H4 (cell line): ENCODE data around the gene NPIPB12. TPM values are rescaled to one million over a fixed set of nuclear protein-coding genes. Genes with fewer than 3 reads are reported as not detected.
"Not testable (repeated sequence)": the region's sequence is repeated elsewhere in the genome, so short reads cannot be mapped to it uniquely, and the experiment has no call there.

Experiments
- DNase-seq: peaks from one replicate; pipeline ENCODE4 v3.0.0-alpha.2; 2015; ENCODE audit warnings: low spot score
- total RNA-seq: library from RNA; depleted of rRNA; stranded (reverse); fragments of >200 nt; shearing (Covaris generic); gene quantifications from 2 replicates; pipeline ENCODE4 v1.2.3, GENCODE V29; 2014; rRNA removed

NPIPB12 gene
- 1.4 and 2.8 TPM in 2 replicates for total RNA-seq

- not testable (repeated sequence) for DNase-seq
These were observed at the start of gene NPIPB12 for GRCh38 chr16:29506308-29506707. NPIPB12 (minus strand) TSS chr16:29506408.

GRCh38 chr16:29521520-29521919 is 15.3 kb upstream of the NPIPB12 start:
- DNase-seq: not testable (repeated sequence)

GRCh38 chr16:29482276-29482675 is 23.9 kb downstream of the NPIPB12 start:
- DNase-seq: not testable (repeated sequence)

GRCh38 chr16:29472065-29472464 is 34.1 kb downstream of the NPIPB12 start:
- not testable (repeated sequence) for DNase-seq

GRCh38 chr16:29469660-29470059 is 36.5 kb downstream of the NPIPB12 start:
- DNase-seq: not testable (repeated sequence)

- DNase-seq: not testable (repeated sequence)
These were observed 38.4 kb downstream of the NPIPB12 start for GRCh38 chr16:29467654-29468366.

GRCh38 chr16:29466904-29467303 is 39.3 kb downstream of the NPIPB12 start:
- DNase-seq: not testable (repeated sequence)

- not testable (repeated sequence) for DNase-seq
These were observed 40.0 kb downstream of the NPIPB12 start for GRCh38 chr16:29465985-29466824.

- not testable (repeated sequence) for DNase-seq
These were observed 45.6 kb downstream of the NPIPB12 start for GRCh38 chr16:29460647-29461030.

- not testable (repeated sequence) for DNase-seq
These were observed 46.2 kb downstream of the NPIPB12 start, which contains the start of gene SULT1A4 for GRCh38 chr16:29459706-29460646. SULT1A4 (plus strand) TSS chr16:29459913; CDS start chr16:29461386, 1,473 bp downstream.

GRCh38 chr16:29457660-29458059 is 48.5 kb downstream of the NPIPB12 start:
- DNase-seq: not testable (repeated sequence)

GRCh38 chr16:29454828-29455227 is 51.4 kb downstream of the NPIPB12 start:
- not testable (repeated sequence) for DNase-seq

GRCh38 chr16:29454269-29454668 is 51.9 kb downstream of the NPIPB12 start, which contains the start of the genes BOLA2 and SLX1B:
BOLA2 (minus strand) TSS chr16:29454351; CDS start chr16:29454253, 98 bp downstream.
SLX1B (plus strand) TSS chr16:29454533.
- not testable (repeated sequence) for DNase-seq

- not testable (repeated sequence) for DNase-seq
These were observed 52.5 kb downstream of the NPIPB12 start for GRCh38 chr16:29453754-29454153.

Other genes with a start within 250 kb of the NPIPB12 start
- gene NPIPB11, start 99.7 kb downstream of the NPIPB12 start, total RNA-seq: 1.3 TPM in 1 of 2 replicates, not detected in the other
- 11.1 and 14.8 TPM in 2 replicates for gene BOLA2, start 52.1 kb downstream of the NPIPB12 start, total RNA-seq
- 25.2 and 43.6 TPM in 2 replicates for gene SLX1B, start 51.9 kb downstream of the NPIPB12 start, total RNA-seq
- 2.5 and 5.4 TPM in 2 replicates for gene SULT1A4, start 46.5 kb downstream of the NPIPB12 start, total RNA-seq
- 0.70 and 2.8 TPM in 2 replicates for gene SPN, start 156.8 kb upstream of the NPIPB12 start, total RNA-seq
- gene QPRT, start 172.8 kb upstream of the NPIPB12 start, total RNA-seq: 0.27 and 0.93 TPM in 2 replicates
- gene C16orf54, start 239.6 kb upstream of the NPIPB12 start, total RNA-seq: 3.5 and 4.6 TPM in 2 replicates